ENCODE results near the gene IL18BP.

IL18BP gene

DNA sequence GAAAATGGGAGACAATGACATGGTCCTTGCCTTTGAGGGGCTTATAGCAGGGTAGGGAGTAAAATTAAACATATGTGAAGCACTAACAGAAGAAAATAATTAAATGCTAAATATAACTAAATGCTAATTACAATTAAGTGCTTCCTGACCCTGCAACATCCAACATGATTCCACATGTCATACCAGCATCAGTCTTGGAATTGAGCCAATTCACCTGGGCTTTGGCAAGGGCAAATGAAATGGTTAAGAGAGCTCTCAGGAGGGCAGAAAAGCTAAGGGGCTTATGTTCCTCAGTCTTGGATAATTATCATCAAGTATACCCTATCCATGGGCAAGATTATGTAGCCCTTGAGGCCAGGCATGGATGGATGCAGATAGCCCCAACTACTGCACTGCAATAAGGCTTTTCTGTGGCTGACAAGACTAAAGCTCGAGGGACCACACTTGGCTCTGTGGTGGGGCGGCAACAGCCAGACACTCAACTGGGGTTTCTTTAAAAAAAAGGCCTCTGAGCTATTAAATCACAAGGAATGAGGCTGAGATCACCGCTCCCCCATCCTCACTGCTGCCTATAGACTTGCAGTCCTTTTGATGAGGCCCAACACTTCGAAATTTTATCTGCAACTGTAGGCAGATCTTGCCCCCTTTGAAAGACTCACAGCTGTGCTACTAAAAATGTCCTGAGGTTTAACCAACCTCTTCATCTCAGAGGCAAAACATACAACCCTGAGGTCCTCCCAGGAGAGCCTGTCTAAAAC is 39.0 kb downstream of the IL18BP start:
- Histone ChIP-seq H3K27ac (ENCODE audit: insufficient read depth in 1 of 2, low read depth in 1 of 2, low read length in 2 of 2, poor library complexity in 1 of 2, severe bottlenecking in 2 of 2) (peak overlapping the region; percentile 19 to 95), H3K27me3 (replicated peaks in 2 of 5; ENCODE audit: control insufficient read depth in 4 of 5, insufficient read depth in 5 of 5, low read length in 4 of 5) (no peaks in the 10 kb centered on the region), H3K9me3 (ENCODE audit: control extremely low read depth in 1 of 5, control insufficient read depth in 4 of 5, insufficient read depth in 2 of 5, low read depth in 1 of 5, low read length in 4 of 5) (no peaks in the 10 kb centered on the region), H3K36me3 (ENCODE audit: control insufficient read depth in 4 of 4, insufficient read depth in 4 of 4, low read length in 3 of 4) (peaks cover 7 to 27% (median 16%) of the 10 kb centered on the region in 4 experiments), H3K4me3 (ENCODE audit: control insufficient read depth in 1 of 7, extremely low read depth in 1 of 7, insufficient read depth in 4 of 7, low read depth in 2 of 7, low read length in 6 of 7) (peak overlapping the region in 2 of 7 experiments; percentile 77 to 88), H3K4me1 (ENCODE audit: control extremely low read depth in 1 of 4, control insufficient read depth in 4 of 4, insufficient read depth in 4 of 4, low read length in 3 of 4) (peaks cover 19 to 58% (median 44%) of the 10 kb centered on the region in 4 experiments)
- no peak for DNase-seq
- POLR2A ChIA-PET, result no interaction called here
- WGBS (ENCODE audit: insufficient coverage), result 79% methylated on average over 4 of the region's 4 CpGs
- CTCF ChIA-PET, result interaction anchor here (0.9 to 4.8 kb wide), 7 partner anchors 9 to 57 kb away, joined by 3 to 87 read pairs (median 14); no protein-coding TSS in a partner anchor

GRCh38 chr11:72038491-72038890 is 39.8 kb downstream of the IL18BP start:
- ChIA-PET CTCF (interaction anchor here (0.9 to 4.8 kb wide), 14 partner anchors 10 to 376 kb away, joined by 3 to 87 read pairs (median 4); no protein-coding TSS in a partner anchor), POLR2A (no interaction called here)
- H3K27me3 ChIP-seq (replicated peaks in 2 of 5; ENCODE audit: control insufficient read depth in 4 of 5, insufficient read depth in 5 of 5, low read length in 4 of 5), result no peaks in the 10 kb centered on the region
- no CpG with 5 or more reads among the region's 2 CpGs for WGBS (ENCODE audit: insufficient coverage)
- no peaks in the 10 kb centered on the region for H3K9me3 ChIP-seq (ENCODE audit: control extremely low read depth in 1 of 5, control insufficient read depth in 4 of 5, insufficient read depth in 2 of 5, low read depth in 1 of 5, low read length in 4 of 5)
- DNase-seq, result no peak
- H3K27ac ChIP-seq (ENCODE audit: insufficient read depth in 1 of 2, low read depth in 1 of 2, low read length in 2 of 2, poor library complexity in 1 of 2, severe bottlenecking in 2 of 2), result peak overlapping the region; percentile 57 to 95
- H3K36me3 ChIP-seq (ENCODE audit: control insufficient read depth in 4 of 4, insufficient read depth in 4 of 4, low read length in 3 of 4), result peaks cover 5 to 25% (median 14%) of the 10 kb centered on the region in 4 experiments
- peak overlapping the region in 5 of 7 experiments; percentile 67 to 93 (median 80) for H3K4me3 ChIP-seq (ENCODE audit: control insufficient read depth in 1 of 7, extremely low read depth in 1 of 7, insufficient read depth in 4 of 7, low read depth in 2 of 7, low read length in 6 of 7)
- H3K4me1 ChIP-seq (ENCODE audit: control extremely low read depth in 1 of 4, control insufficient read depth in 4 of 4, insufficient read depth in 4 of 4, low read length in 3 of 4), result peaks cover 19 to 61% (median 49%) of the 10 kb centered on the region in 4 experiments

DNA sequence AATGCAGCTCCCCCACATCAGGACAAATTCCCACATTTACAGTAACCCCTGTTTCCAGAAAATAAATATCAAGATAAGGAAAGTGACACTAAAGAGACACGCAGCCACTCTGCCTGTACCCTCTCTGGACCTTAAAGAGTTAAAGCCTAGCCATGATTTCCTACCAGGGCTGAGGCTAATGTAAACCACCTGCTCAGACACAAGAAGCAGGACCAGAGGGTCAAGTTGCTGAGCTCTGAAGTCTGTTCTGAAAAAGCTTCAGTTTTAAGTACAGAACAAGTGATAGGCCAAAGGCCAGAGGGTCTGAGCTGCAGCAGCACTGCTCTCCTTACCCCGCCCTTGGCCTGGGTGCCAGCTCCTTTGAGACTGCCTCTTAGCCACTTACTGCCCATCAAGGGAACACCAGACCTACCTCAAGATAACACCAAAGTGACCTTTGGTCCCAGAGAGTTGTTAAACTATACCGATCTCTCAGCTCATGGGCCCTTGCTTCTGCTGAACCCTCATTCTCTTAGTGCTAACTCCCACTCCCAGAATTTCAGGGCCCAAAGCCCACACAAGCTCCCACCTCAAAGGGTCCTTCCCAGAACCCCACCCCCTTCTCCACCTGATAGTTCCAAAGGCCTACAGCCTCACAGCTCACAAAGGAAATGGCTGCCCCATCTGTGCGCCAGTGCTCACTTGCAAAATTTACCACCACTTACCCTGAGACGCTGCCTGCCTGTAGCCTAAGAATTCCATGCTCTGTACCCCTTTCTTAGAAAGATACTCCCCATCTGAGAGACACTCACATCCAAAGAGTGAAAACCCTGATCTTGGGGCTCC is 40.5 kb downstream of the IL18BP start:
- peaks cover 19 to 63% (median 50%) of the 10 kb centered on the region in 4 experiments for H3K4me1 ChIP-seq (ENCODE audit: control extremely low read depth in 1 of 4, control insufficient read depth in 4 of 4, insufficient read depth in 4 of 4, low read length in 3 of 4)
- DNase-seq, result no peak
- H3K27me3 ChIP-seq (replicated peaks in 2 of 5; ENCODE audit: control insufficient read depth in 4 of 5, insufficient read depth in 5 of 5, low read length in 4 of 5), result no peaks in the 10 kb centered on the region
- H3K36me3 ChIP-seq (ENCODE audit: control insufficient read depth in 4 of 4, insufficient read depth in 4 of 4, low read length in 3 of 4), result peaks cover 0 to 20% (median 8%) of the 10 kb centered on the region in 4 experiments
- ChIA-PET CTCF (interaction anchor here (0.6 to 4.8 kb wide), 21 partner anchors 11 to 392 kb away, joined by 3 to 87 read pairs (median 4); partner anchors contain the start of gene ANAPC15), POLR2A (interaction anchor here (1.5 to 1.7 kb wide), 2 partner anchors 12 to 36 kb away, joined by 3 to 5 read pairs; no protein-coding TSS in a partner anchor)
- peak overlapping the region; percentile 57 to 95 for H3K27ac ChIP-seq (ENCODE audit: insufficient read depth in 1 of 2, low read depth in 1 of 2, low read length in 2 of 2, poor library complexity in 1 of 2, severe bottlenecking in 2 of 2)
- peak overlapping the region in 6 of 7 experiments; percentile 67 to 93 (median 84) for H3K4me3 ChIP-seq (ENCODE audit: control insufficient read depth in 1 of 7, extremely low read depth in 1 of 7, insufficient read depth in 4 of 7, low read depth in 2 of 7, low read length in 6 of 7)
- no peaks in the 10 kb centered on the region for H3K9me3 ChIP-seq (ENCODE audit: control extremely low read depth in 1 of 5, control insufficient read depth in 4 of 5, insufficient read depth in 2 of 5, low read depth in 1 of 5, low read length in 4 of 5)
- 38% methylated on average over 5 of the region's 5 CpGs for WGBS (ENCODE audit: insufficient coverage)

DNA sequence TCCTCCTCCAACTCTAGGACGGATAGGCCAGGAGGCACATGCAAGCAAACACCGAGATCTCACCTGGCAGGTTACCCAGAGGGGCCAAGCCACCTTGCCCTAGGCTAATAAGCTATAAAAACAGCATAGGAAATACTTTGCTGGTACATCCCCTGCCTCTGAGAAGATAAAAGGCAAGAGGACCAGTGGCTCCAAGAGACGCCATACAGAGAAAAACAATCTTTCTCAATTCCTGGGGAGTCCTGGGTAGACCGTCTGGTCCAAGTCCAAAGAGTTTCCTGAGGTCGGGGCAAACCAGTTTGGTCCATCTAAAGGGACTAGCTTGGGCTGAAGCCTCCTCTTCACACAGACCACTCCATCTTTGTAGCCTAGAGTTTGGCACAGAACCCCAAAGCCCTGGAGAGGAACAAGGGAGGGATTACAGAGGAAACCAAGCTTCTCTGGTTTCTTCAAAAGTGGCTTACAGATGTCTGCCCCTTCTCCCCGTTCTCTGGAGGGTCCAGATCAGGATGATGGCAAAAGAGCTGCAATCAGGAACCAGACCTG is 41.2 kb downstream of the IL18BP start:
- peaks cover 19 to 65% (median 50%) of the 10 kb centered on the region in 4 experiments for H3K4me1 ChIP-seq (ENCODE audit: control extremely low read depth in 1 of 4, control insufficient read depth in 4 of 4, insufficient read depth in 4 of 4, low read length in 3 of 4)
- DNase-seq, result no peak
- WGBS (ENCODE audit: insufficient coverage), result 10% methylated on average over 6 of the region's 6 CpGs

GRCh38 chr11:72040491-72041363 is 42.0 kb downstream of the IL18BP start:
- POLR2A ChIA-PET, result interaction anchor here (0.6 to 1.8 kb wide), 12 partner anchors 9 to 390 kb away, joined by 3 to 10 read pairs (median 6); no protein-coding TSS in a partner anchor
- WGBS (ENCODE audit: insufficient coverage), result 0% methylated on average over 15 of the region's 23 CpGs
- peaks cover 0 to 16% (median under 1%) of the 10 kb centered on the region in 4 experiments for H3K36me3 ChIP-seq (ENCODE audit: control insufficient read depth in 4 of 4, insufficient read depth in 4 of 4, low read length in 3 of 4)
- no peaks in the 10 kb centered on the region for H3K27me3 ChIP-seq (replicated peaks in 2 of 5; ENCODE audit: control insufficient read depth in 4 of 5, insufficient read depth in 5 of 5, low read length in 4 of 5)
- H3K4me1 ChIP-seq (ENCODE audit: control extremely low read depth in 1 of 4, control insufficient read depth in 4 of 4, insufficient read depth in 4 of 4, low read length in 3 of 4), result peaks cover 19 to 65% (median 50%) of the 10 kb centered on the region in 4 experiments
- no peaks in the 10 kb centered on the region for H3K9me3 ChIP-seq (ENCODE audit: control extremely low read depth in 1 of 5, control insufficient read depth in 4 of 5, insufficient read depth in 2 of 5, low read depth in 1 of 5, low read length in 4 of 5)
- peak overlapping the region; percentile 91 to 95 for H3K27ac ChIP-seq (ENCODE audit: insufficient read depth in 1 of 2, low read depth in 1 of 2, low read length in 2 of 2, poor library complexity in 1 of 2, severe bottlenecking in 2 of 2)
- peak overlapping the region; percentile 67 to 93 (median 82) for H3K4me3 ChIP-seq (ENCODE audit: control insufficient read depth in 1 of 7, extremely low read depth in 1 of 7, insufficient read depth in 4 of 7, low read depth in 2 of 7, low read length in 6 of 7)
- peak; percentile 90 to 94 (median 94) for DNase-seq
- CTCF ChIA-PET, result interaction anchor here (0.7 to 4.8 kb wide), 14 partner anchors 8 to 390 kb away, joined by 3 to 87 read pairs (median 4); partner anchors contain the start of gene ANAPC15

More for the DNA sequence above, 41.2 kb downstream of the IL18BP start:
- CTCF ChIA-PET, result interaction anchor here (0.6 to 4.8 kb wide), 20 partner anchors 9 to 391 kb away, joined by 3 to 87 read pairs (median 4); partner anchors contain the start of gene ANAPC15
- Histone ChIP-seq H3K9me3 (ENCODE audit: control extremely low read depth in 1 of 5, control insufficient read depth in 4 of 5, insufficient read depth in 2 of 5, low read depth in 1 of 5, low read length in 4 of 5) (no peaks in the 10 kb centered on the region), H3K27me3 (replicated peaks in 2 of 5; ENCODE audit: control insufficient read depth in 4 of 5, insufficient read depth in 5 of 5, low read length in 4 of 5) (no peaks in the 10 kb centered on the region), H3K4me3 (ENCODE audit: control insufficient read depth in 1 of 7, extremely low read depth in 1 of 7, insufficient read depth in 4 of 7, low read depth in 2 of 7, low read length in 6 of 7) (peak overlapping the region; percentile 67 to 93 (median 82)), H3K36me3 (ENCODE audit: control insufficient read depth in 4 of 4, insufficient read depth in 4 of 4, low read length in 3 of 4) (peaks cover 0 to 16% (median 4%) of the 10 kb centered on the region in 4 experiments), H3K27ac (ENCODE audit: insufficient read depth in 1 of 2, low read depth in 1 of 2, low read length in 2 of 2, poor library complexity in 1 of 2, severe bottlenecking in 2 of 2) (peak overlapping the region; percentile 91 to 95)
- POLR2A ChIA-PET, result interaction anchor here (0.6 to 1.8 kb wide), 9 partner anchors 8 to 391 kb away, joined by 3 to 10 read pairs (median 6); no protein-coding TSS in a partner anchor
